ENCODE data around the gene SRRM4.

GRCh38 chr12:119011231-119011630, 29.9 kb downstream of the SRRM4 start:
- TF ChIP-seq, protein P1, sequence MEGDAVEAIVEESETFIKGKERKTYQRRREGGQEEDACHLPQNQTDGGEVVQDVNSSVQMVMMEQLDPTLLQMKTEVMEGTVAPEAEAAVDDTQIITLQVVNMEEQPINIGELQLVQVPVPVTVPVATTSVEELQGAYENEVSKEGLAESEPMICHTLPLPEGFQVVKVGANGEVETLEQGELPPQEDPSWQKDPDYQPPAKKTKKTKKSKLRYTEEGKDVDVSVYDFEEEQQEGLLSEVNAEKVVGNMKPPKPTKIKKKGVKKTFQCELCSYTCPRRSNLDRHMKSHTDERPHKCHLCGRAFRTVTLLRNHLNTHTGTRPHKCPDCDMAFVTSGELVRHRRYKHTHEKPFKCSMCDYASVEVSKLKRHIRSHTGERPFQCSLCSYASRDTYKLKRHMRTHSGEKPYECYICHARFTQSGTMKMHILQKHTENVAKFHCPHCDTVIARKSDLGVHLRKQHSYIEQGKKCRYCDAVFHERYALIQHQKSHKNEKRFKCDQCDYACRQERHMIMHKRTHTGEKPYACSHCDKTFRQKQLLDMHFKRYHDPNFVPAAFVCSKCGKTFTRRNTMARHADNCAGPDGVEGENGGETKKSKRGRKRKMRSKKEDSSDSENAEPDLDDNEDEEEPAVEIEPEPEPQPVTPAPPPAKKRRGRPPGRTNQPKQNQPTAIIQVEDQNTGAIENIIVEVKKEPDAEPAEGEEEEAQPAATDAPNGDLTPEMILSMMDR (conservative IDR thresholded peaks at IDR 0.05; ENCODE audit: low read depth, low read length), result no peak
- TF ChIP-seq EZH2 (IDR thresholded peaks at IDR 0.05; ENCODE audit: low read length, unreplicated experiment) (no peak), EZH2phosphoT487 (IDR thresholded peaks at IDR 0.05; ENCODE audit: borderline replicate concordance, low read length) (no peak)
